H1 (cell line): ENCODE results near the gene MIER3. TPM values are rescaled to one million over a fixed set of nuclear protein-coding genes. Genes with fewer than 3 reads are reported as not detected.

Experiments
- CBX5 ChIP-seq: fragments of 300-800, 300-1000 bp; sonication (generic); IDR thresholded peaks from 2 replicates; pipeline ENCODE4 v1.7.1; 2016; ENCODE audit warnings: antibody characterized with exemption, low read length, low read depth
- CHD7 ChIP-seq: fragments of 300-600 bp; sonication (generic); IDR thresholded peaks from 2 replicates; pipeline ENCODE4 v1.7.1; 2012; ENCODE audit warnings: low read length, moderate library complexity, mild to moderate bottlenecking, inconsistent platforms; ENCODE audit not compliant: insufficient replicate concordance
- JUN ChIP-seq: IDR thresholded peaks from 2 replicates; pipeline ENCODE4 v1.6.1; 2011; ENCODE audit warnings: low read depth, mild to moderate bottlenecking, improper control_type of control experiment, low read length
- KDM5A ChIP-seq: fragments of 200-600 bp; IDR thresholded peaks from 2 replicates; pipeline ENCODE4 v1.7.1; 2012; ENCODE audit warnings: mild to moderate bottlenecking, low read length, inconsistent platforms, mixed read lengths
- TBP ChIP-seq: IDR thresholded peaks from 2 replicates; pipeline ENCODE4 v1.6.1; 2011; ENCODE audit warnings: low read depth, low read length, improper control_type of control experiment
- ZNF274 ChIP-seq: IDR thresholded peaks from 2 replicates; pipeline ENCODE4 v1.7.0; 2012; ENCODE audit warnings: low read length, borderline replicate concordance; ENCODE audit errors: extremely low read depth
- polyA plus RNA-seq, 7 experiments: library from polyadenylated mRNA; depleted of rRNA in 3 of 7; stranded (reverse) in 5 of 7; unstranded in 2 of 7; fragments of >200 nt in 5 of 7; fragments of 200-250 nt in 2 of 7; gene quantifications; 1 replicate in 5 of 7; 2 replicates in 1 of 7; 4 replicates in 1 of 7; pipeline versions ENCODE4 v1.2.1 to v1.2.3, GENCODE V29; 2011 to 2013; ENCODE audit warnings: missing spikeins in 2 of 7, mixed read lengths in 2 of 7
- total RNA-seq: library from RNA; stranded (reverse); fragmentation: NEBNext Ultra II Directional; extraction: Animal tissue kit (Norgen Biotek cat#: 25700); gene quantifications from 2 replicates; pipeline ENCODE4 v1.2.1, GENCODE V29; 2021
- TF ChIP-seq, protein P1 (sequence below): IDR thresholded peaks from 2 replicates; pipeline ENCODE4 v1.6.1; 2011; ENCODE audit warnings: low read length, improper control_type of control experiment

Gene MIER3
- total and polyA plus RNA-seq, 2 of the 8 experiments (the other 6 are each of a cell fraction or from before 2014, with no cell fraction given), result 9.6 to 33.3 TPM

DNA sequence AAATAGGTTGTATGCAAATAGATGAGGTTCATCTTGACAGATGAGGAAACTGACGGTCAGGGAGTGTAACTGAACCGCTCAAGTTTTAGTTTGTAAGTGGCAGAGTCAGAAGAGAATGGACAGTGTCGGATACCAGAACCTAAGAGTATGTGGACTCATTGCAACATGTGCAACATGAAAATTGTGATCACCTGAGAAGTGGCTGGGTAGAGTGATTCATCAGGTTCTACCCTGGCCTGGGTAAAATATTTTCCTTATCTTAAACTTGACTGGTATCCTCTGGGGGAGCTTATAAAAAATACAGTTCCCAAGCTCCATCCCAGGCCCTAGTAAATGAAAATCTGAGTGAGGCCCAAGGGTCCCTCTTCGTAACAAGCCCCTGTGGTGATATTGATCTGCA is 35.2 kb upstream of the MIER3 start (continued):
- TF ChIP-seq CHD7 (no peak), CBX5 (no peak), JUN (no peak), KDM5A (no peak), TBP (no peak), ZNF274 (no peak)
- TF ChIP-seq, protein P1, sequence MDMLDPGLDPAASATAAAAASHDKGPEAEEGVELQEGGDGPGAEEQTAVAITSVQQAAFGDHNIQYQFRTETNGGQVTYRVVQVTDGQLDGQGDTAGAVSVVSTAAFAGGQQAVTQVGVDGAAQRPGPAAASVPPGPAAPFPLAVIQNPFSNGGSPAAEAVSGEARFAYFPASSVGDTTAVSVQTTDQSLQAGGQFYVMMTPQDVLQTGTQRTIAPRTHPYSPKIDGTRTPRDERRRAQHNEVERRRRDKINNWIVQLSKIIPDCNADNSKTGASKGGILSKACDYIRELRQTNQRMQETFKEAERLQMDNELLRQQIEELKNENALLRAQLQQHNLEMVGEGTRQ, result no peak
- TF ChIP-seq, all 59 proteins: peak for 0
